DOHH2 (cell line): Measurements from ENCODE around the gene MAD2L1BP.

ENCODE experiments used
- EZH2phosphoT487 ChIP-seq: fragments of 200-600 bp; sonication (generic); IDR thresholded peaks from 2 replicates; pipeline ENCODE4 v1.6.1; 2017; ENCODE audit warnings: borderline replicate concordance, mild to moderate bottlenecking, antibody characterized with exemption, low read length, moderate library complexity, mixed read lengths
- TF ChIP-seq, protein P1 (sequence below): fragments of 200-600 bp; sonication (generic); IDR thresholded peaks from one replicate; pipeline ENCODE4 v1.5.1; 2014; ENCODE audit warnings: antibody characterized with exemption, mild to moderate bottlenecking, low read depth, low read length; ENCODE audit not compliant: poor library complexity, severe bottlenecking

- TF ChIP-seq, protein P1, sequence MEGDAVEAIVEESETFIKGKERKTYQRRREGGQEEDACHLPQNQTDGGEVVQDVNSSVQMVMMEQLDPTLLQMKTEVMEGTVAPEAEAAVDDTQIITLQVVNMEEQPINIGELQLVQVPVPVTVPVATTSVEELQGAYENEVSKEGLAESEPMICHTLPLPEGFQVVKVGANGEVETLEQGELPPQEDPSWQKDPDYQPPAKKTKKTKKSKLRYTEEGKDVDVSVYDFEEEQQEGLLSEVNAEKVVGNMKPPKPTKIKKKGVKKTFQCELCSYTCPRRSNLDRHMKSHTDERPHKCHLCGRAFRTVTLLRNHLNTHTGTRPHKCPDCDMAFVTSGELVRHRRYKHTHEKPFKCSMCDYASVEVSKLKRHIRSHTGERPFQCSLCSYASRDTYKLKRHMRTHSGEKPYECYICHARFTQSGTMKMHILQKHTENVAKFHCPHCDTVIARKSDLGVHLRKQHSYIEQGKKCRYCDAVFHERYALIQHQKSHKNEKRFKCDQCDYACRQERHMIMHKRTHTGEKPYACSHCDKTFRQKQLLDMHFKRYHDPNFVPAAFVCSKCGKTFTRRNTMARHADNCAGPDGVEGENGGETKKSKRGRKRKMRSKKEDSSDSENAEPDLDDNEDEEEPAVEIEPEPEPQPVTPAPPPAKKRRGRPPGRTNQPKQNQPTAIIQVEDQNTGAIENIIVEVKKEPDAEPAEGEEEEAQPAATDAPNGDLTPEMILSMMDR: no peak
- TF ChIP-seq EZH2phosphoT487: no peak
Observed at GRCh38 chr6:43636308-43636659, 644 bp downstream of the MAD2L1BP start.
